DOHH2 (cell line): ENCODE measurements around the gene ZBTB24.

Source experiments
- CTCF ChIP-seq: fragments of 200-600 bp; sonication (generic); IDR thresholded peaks from one replicate; pipeline ENCODE4 v1.5.1; 2014; ENCODE audit warnings: antibody characterized with exemption, mild to moderate bottlenecking, low read depth, low read length; ENCODE audit not compliant: poor library complexity, severe bottlenecking
- EZH2phosphoT487 ChIP-seq: fragments of 200-600 bp; sonication (generic); IDR thresholded peaks from 2 replicates; pipeline ENCODE4 v1.6.1; 2017; ENCODE audit warnings: borderline replicate concordance, mild to moderate bottlenecking, antibody characterized with exemption, low read length, moderate library complexity, mixed read lengths

GRCh38 chr6:109469591-109470189 lies 13.3 kb downstream of the ZBTB24 start:
- TF ChIP-seq CTCF (no peak), EZH2phosphoT487 (no peak)
